ENCODE data around the gene SLC15A1.

The SLC15A1 gene

DNA sequence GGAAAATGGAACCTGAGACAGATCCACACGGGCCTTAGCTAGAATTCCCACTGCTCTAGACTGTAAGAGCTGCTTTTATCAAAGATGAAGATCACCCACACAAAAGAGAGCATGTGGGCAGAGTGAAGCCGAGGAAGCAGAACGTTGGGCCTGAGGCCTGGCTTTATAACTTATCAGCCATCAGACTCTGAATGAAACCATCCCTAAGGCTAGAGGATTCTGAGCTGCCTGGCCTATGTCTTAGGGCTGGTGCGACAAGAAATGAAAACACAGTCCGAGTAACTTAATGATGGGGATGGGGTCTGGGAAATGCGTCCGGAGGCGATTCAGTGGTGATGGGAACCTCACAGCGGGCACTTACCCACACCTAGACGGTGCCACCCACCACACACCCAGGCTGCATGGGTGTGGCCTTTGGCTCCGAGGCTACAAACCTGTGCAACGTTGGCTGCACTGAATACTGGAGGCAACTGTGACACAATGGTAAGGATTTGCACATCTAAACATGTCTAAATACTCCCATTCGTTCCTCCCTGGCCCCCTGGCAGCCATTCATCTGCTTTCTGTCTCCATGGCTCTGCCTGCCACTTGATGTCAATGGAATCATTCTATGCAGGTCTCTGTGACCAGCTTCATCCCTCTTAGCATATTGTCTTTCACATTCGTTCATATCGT lies 62.0 kb downstream of the SLC15A1 start:
- DNase-seq: no peak

DNA sequence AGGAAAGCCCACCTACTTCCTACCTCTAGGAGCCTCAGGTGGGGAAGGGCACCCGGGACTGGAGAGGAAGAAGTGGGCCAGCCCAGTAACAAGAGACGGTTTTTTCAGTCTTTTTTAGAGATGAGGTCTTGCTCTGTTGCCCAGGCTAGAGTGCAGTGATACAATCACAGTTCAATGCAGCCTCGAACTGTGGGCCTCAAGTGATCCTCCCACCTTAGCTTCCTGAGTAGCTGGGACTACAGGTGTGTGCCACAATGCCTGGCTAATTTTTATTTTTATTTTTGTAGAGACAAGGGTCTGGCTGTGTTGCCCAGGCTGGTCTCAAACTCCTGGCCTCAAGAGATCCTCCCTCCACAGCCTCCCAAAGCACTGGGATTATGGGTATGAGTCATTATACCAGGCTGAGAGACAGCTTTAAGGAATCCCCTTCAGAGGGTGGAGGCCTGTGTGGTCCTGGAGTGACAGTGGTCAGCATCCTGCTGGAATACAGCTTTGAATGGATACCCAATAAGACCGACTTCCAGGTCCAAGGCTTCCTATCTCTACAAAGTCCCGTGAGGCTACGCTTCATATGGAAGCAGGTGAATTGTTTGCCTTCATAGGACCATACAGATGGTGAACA lies 63.0 kb downstream of the SLC15A1 start:
- no peak for DNase-seq

DNA sequence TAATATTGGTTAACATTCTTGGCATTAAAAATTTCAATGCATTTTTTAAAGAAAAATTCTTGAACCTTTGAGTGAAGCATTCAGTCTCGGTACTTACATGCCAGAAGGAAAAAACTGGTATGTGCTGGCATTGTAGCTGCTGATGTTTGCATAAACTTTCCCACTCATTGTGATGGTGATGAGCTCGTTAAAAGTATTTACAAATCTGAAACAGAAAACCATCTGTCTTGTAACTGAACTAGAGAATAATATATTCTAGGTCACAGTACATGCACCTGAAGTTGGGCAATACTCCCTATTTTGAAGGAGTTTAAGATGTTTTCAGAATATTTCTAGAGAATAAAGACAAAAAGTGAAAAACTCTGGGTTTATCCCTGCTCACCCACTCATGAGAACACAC lies 64.1 kb downstream of the SLC15A1 start:
- DNase-seq: no peak

DNA sequence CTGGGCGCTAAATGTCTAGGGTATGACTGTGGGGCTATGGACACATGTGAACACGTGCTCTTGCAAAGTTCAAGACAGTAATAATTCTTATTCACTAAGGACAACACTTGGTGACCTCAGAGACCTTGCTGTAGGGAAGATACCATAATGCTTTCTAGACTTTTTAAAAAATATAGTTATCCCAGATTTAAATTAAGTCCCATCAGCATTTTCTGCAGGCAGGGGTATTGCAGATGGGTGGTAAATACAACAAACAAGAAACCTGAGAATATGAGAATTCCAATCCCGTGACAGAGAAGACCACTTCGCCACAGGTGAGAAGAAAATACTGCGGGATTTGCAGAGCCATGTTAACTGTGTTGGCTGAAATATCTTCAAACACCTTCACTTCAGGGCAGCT lies 65.2 kb downstream of the SLC15A1 start:
- no peak for DNase-seq

DNA sequence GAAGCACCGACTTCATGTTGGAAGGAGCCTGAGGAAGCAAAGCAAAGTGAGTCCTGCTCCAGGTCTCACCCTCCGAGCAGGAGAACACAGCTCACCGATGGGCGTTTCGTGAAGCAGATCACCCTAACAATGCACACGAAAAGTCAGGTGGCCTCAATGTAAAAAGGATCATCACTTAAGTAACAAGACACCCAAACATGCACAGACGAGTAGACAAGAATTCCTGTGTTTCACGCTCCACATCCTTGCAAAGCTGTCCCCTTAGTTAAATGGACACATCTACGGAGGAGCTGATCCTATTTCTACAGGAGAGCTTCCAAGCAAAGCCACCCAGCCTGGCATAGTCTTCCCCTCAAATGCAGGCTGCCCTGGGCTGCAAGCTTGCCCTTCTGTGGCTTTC lies 66.2 kb downstream of the SLC15A1 start:
- no peak for DNase-seq

DNA sequence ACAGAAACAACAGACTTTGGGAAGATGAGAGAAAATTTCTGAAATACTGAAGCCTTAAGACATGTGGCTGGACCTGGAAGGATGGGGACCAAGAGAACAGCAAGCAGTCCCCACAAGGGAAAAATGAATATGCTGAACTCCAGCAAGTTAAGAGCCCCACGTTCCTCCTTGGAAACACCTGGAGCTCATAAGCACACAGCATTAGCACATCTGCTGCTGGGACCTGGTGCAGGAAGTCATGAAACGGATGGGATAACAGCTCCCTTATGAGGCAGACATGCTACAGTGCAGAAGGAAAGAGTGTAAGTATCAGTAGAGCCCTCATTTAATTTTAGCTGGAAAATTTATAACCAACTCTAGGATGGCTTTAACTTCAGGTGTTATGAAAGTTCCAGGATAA lies 67.3 kb downstream of the SLC15A1 start:
- no peak for DNase-seq

DNA sequence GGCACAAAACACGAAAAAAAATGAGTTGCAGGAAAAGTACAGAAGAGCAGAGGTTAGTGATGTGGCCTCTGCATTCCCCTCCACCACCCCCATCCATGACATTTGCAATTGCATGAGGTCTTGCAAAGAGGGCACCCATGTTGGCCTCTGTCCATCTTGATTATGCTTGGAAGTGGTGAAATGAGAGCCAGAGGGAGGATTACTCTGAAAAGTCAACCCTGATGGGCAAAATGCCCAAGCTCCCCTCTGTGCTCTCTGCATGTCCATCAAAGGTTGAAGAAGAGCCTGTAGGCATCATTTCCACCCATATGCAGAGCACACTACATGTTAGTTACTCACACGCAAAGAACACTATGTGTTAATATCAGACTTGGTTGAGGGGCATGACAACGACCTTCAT lies 71.4 kb downstream of the SLC15A1 start:
- DNase-seq: no peak

DNA sequence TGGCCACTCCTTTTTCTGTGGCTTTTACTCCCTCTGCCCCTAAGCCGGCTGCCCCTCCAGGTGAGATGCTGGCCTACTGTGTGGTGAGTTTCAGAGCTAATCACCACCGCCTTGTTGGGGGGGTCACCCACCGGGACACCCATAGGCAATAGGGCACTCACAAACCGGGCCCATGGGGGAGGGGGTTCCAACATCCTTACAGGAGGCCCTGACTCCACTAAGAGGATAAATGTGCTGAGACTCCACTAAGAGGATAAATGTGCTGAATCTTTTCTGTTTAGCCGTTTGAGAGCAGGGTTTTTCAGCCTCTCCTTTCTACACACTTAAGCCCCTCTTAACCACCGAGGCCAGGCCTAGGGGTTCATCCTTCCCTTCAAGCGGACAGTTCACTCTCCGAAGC lies 73.7 kb downstream of the SLC15A1 start:
- no peak for DNase-seq

DNA sequence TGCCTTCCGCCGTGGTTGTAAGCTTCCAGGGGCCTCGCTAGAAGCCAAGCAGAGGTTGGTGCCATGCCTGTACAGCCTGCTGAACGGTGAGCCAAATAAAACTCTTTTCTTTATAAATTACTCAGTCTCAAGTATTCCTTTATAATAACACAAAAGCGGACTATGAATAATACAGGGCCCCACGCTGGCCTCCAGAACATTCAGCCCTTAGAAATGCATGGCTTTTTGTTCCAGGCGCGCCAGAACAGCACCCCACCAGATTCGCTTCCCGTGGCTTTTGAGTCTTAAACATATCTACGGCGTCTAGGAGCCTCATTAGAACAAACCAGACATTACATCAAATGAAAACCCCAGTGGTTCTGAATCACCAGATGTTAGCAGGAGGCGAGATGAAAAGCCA lies 75.1 kb downstream of the SLC15A1 start:
- no peak for DNase-seq

DNA sequence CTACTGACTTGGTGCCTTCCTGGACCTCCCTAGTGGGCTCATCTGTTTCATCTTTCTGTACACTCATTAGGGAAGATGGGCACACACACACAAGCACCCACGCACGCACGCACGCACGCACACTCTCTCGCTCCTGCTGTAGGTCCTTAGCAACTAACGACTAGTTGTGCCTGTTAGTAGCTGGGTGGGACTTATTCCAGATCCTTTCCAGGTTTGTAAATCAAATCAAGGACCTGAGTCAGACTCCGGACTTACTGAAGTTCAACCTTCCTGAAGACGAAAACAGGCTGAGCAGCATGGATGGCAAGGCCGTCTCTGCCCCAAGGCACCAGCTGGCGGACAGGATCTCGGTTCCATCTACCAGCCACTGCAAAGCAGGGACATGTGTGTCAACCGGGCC lies 76.2 kb downstream of the SLC15A1 start:
- no peak for DNase-seq

DNA sequence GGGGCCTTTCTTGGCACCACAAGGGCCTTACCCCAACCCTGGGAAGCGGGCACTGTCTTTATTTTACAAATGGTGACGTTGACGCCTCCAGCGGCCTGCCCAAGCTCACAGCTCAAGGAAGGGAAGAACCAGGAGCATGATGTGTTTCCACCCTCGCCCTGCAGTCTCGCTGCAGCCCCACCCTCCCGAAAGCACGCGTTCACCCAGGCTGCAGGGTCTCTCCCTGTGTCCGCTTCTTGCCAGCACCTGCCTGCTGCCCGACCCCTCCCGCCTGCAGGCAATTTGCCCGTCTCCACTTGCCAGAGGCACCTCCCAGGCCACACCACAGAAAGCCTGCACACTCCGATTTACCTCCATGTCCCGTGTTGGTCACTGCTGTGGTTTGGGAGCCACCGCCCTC lies 76.6 kb downstream of the SLC15A1 start:
- no peak for DNase-seq

DNA sequence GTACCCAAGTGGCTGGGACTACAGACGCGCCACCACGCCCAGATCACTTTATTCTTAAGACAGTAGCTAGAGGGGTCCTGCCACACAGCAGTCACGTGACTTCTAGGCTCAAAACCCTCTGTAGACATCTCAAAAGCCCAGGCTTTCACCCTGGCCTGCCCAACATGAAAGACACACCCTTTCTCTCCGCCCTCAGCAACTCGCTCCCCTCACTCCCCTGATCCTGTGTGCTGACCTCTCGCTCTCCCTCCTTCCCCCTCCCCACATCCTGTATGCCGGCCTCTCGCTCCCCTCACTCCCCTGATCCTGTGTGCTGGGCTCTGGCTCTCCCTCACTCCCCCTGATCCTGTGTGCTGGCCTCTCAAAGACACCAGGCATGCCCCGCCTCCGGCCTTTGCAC lies 77.4 kb downstream of the SLC15A1 start:
- no peak for DNase-seq

DNA sequence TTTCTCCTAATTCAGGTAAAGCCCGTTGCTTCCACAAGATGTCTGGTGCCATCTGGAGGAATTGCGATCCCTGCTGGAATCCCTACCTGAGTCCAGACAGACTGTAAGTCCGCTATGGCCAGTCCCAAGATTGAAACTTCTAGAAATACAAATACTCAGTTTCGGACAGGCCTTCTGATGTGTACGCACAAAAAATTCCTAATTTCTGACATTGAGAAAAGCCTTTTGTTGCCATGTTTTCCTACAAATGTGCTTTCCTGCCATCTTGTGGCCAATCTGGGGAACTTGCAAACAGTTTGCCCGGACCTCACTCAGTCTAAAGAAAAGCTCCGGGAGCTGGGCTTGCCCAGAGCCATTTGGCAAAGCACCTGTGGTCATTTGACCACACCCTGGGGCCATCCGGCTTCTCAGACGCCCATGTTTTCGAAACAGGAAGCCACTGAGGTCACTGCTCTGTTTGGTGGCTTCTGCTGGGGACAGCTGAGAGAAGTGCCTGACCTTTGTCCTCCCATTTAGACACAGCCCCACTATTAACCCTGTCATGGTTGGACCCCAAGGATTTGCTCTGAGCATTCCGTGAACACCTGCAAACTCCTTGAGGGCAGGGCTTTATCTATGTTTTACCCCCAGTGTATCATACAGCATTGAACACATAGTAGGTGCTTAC lies 79.4 kb downstream of the SLC15A1 start:
- DNase-seq: peak; percentile 62

DNA sequence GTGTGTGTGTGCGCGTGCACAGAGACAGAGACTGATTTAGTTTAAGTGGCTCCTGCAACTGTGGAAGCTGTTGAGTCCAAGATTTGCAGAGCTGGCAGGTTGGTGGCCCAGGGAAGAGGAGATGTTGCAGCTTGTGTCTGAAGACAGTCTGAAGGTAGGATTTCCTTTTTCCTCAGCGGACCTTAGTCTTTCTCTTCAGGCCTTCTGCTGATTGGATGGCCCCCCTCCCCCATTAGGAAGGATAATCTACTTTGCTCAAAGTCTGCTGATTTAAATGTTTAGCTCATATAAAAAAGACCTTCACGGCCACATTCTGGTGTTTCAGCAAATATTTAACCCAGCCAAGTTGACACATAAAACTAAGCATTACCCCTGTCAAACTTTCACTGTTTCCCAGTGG lies 84.3 kb downstream of the SLC15A1 start:
- no peak for DNase-seq

DNA sequence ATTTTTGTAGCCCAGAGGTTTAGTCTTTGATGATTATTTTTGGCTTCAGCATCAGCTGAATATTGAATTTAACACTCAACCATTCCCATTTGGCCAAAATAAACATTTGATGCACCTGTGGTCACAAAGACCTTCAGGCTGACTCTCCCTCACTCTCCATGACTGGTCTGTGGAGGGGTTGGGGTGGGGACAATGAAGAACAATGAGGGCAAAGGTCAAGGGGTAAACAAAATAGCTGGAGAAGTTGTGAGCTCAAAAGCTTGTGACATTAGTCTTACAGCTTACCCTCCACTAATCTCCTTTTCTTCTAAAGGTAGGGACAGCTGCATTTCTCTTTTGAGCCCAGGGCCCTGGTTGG lies 86.9 kb downstream of the SLC15A1 start:
- no peak for DNase-seq

DNA sequence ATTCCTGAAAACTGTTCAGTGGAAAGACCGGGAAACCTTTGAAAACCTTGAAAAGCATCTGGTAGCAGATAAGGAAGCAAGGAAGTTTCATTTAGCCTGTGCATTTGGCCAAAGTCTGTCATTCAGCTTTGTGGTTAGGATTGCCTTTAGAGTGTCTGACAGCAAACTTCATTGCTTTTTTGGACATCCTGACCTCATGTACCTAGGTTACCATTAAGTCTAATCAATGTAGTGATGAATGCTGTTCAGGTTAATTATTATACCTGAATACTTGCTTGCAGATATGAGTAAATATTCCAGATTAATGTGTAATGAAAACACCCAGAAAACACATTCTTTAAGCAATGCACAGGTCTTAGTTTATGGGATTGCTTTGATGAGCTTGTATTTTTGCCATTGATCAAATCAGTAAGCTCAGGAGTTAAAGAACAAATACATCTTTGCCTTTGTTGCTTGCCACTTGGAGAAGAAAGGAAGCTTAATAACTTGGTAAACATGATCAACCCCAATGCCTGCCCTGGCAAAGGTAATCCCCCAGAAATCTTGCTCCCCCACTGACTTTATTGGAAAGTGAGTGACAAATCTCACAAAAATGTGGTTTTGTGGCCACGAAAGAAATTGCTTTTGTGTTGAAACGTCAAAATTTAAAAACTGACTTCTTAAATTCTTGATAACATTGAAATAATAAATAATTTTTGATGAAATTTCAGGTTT lies 87.4 kb downstream of the SLC15A1 start:
- no peak for DNase-seq

DNA sequence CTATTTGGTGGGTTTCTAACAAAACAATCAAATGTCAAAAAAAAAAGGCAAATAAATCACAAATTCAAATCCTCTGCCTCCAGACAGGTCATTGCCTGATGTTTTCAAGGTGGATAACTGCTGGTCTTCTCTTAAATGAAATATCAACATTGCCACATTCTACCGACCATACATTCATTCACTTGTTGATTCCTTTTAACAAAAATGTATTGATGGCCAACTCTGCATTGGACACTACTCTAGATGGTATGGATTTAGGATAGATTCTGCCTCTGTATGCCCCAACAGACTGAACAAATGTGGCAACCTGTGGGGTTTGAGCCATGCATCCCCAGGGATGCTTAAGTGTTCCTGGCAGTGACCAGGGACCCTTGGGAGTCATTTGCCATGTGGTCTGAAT lies 88.0 kb downstream of the SLC15A1 start:
- no peak for DNase-seq

DNA sequence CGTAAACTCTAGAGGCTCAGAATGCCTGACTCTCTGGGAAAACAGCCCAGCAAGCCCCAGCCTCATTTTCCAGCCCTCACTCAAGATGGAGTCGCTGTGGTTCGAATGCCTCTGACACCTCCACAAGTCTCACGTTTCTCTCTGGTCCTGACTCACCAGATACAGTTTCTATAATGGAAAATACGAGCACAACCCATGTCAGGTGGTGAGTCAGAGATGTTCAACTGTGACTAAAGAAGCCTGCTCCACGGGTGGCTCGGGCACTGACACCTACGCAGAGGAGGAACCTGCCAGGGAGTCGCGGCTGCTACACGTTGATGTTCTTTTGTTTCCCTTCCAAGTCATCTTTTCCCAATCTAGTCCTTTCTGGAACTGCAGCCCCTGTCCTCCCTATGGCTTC lies 88.4 kb downstream of the SLC15A1 start:
- no peak for DNase-seq

DNA sequence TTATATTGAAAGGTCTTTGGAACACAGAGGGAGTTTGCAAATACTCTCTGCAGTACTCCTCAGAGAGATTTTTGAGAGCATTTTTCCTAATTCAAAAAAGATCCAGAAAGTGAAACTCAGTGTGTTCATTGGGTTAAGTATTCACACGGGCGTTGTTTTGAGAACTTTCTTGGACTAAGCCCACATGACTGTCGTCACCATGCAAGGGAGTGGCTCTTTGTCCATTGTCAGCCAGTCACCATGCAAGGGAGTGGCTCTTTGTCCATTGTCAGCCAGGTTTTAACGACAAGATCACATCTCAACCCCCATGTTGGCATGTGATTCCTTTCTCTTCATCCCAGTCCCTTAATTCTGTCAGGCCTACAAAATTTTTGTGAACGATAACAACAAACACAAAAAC lies 94.3 kb downstream of the SLC15A1 start:
- DNase-seq: no peak

DNA sequence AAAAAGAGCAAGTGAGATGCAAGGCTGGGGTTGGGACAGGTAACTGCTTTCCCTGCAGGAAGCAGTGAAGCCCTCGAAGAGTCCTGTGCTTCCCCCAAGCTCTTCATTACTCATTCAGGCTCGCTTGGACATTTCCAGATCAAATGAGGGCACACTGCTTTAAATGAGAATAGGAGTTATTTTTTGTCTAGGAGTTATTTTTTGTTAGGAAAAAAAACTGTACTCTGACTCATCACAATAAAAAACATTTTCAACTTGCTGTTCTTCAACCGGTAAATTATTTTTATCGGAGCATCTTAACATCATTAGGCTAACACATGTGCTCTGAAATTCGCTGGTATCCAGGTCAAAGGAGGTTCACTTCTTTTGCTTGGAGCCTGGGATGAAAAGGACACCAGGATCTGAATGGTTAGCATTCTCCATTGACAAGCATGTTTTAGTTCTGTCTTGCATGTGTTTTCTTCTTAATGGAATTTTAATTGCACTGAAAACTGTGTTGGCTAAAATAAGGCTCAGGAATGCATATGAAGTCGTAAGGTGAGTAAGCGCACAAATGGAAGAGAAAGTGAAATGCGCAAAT lies 94.9 kb downstream of the SLC15A1 start:
- no peak for DNase-seq

DNA sequence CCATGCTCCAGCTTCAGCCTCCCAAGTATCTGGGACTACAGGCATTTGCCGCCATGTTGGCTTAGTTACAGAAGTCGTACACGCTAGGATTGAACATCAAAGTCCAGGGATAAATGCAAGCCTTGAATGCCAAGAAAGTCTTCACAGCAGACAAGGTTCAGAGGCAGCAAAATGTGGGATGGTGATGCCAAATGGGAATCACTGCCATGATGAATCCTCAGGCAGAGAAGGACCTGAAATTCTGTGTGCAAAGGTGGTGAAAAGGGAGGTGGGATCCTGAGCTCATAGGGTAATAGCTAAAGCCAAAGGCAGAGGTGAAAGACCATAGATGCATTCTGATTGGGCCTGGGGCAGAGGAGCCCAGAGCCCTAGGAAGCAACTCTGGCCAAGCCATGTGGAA lies 96.2 kb downstream of the SLC15A1 start:
- no peak for DNase-seq

DNA sequence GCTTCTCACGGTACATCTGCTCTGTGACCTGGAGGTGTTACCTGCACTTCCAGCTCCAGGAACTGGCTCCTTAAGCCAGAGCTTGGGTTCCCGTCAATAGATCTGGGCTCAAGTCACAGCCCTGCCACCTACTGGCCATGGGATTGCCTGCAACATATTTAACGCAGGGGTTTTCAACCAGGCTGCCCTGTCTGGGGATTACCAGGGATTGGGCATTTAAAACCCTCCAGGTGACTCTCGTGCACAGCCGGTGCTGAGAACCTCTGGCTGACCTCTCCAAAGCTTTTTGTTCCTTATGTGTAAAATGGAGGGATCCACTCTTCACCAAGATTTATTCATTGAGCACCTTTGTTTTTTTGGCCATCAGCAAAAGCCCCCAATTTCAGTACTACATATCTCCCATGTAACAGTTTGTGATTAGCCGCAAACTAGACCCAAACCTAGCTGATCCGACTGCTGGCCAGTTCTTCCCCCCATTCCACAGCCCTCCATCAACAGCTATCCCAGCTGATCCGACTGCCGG lies 98.9 kb downstream of the SLC15A1 start:
- peak; percentile 71 for DNase-seq

DNA sequence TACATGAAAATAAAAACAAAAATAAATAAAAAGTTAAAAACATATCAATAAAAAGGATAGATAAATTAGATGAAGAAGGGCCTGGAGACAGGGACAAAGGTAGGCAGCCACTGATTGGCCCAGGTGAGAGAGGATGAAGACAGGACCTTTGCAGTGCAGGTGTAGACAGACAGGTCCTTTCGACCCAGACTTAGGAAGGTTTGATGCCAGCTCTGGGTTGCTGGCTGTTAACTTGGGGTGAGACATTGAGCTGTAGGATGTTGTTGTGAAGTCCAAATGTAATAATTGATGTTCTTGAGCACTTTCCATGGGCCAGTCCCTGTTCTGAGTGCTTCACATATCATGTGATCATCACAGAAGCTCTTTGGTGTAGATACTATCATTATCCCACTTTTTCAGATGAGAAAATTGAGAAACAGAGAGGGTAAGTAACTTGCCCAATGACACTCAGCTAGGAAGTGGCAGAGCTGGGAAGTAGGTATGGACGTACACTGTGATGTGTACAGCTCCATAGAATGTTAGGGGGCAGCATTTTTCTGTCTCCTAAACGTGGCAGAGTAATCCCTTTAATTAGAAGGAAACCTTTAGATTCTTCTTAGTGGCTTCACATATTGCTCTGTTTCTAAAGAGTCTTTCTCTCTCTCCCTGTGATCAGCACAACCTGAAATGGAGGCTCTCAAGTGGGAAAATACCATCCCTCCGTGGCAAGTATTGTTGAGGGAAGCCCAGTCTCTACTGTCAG lies 99.6 kb downstream of the SLC15A1 start:
- no peak for DNase-seq
